GM12892 (cell line): ENCODE results near the gene RNU11.

ENCODE experiments used
- POLR2A ChIP-seq: IDR thresholded peaks from 2 replicates; pipeline ENCODE4 v1.6.1; 2011; ENCODE audit warnings: low read depth, low read length, control low read depth
- POLR2AphosphoS5 ChIP-seq: IDR thresholded peaks from 2 replicates; pipeline ENCODE4 v1.6.1; 2011; ENCODE audit warnings: low read depth, low read length, control low read depth

GRCh38 chr1:28684937-28685336 is 36.5 kb downstream of the RNU11 start:
- no peak for TF ChIP-seq POLR2AphosphoS5
- no peak for TF ChIP-seq POLR2A
